ENCODE measurements around the gene ATP8B1.

GRCh38 chr18:57802213-57803102, 657 bp downstream of the ATP8B1 start:
- TF ChIP-seq CTCF (IDR thresholded peaks at IDR 0.05): no peak
- TF ChIP-seq POLR2A (IDR thresholded peaks at IDR 0.05): no peak

Data from stomach (tissue), 4 donors.